Chondrocyte (in vitro differentiated cells): ENCODE measurements around the gene IGFBP2. TPM values are rescaled to one million over a fixed set of nuclear protein-coding genes. Genes with fewer than 3 reads are reported as not detected.

Source experiments
- DNase-seq: peaks from one replicate; pipeline ENCODE4 v3.0.0; 2021; ENCODE audit warnings: mixed read lengths, low spot score
- H3K27ac Mint-ChIP-seq: one replicate; pipeline ENCODE4 v1.8.0; 2021; ENCODE audit warnings: mild to moderate bottlenecking, moderate library complexity, mixed read lengths; ENCODE audit not compliant: unreplicated experiment
- H3K27me3 Mint-ChIP-seq: 2 replicates; pipeline ENCODE4 v1.8.0; 2021; ENCODE audit warnings: low read depth, mixed read lengths
- H3K36me3 Mint-ChIP-seq: 2 replicates; pipeline ENCODE4 v1.8.0; 2021; ENCODE audit warnings: low read depth, mixed read lengths
- H3K4me1 Mint-ChIP-seq: 2 replicates; pipeline ENCODE4 v1.8.0; 2021; ENCODE audit warnings: low read depth, mild to moderate bottlenecking, mixed read lengths
- H3K4me3 Mint-ChIP-seq: one replicate; pipeline ENCODE4 v1.8.0; 2021; ENCODE audit warnings: mild to moderate bottlenecking, moderate library complexity, mixed read lengths; ENCODE audit not compliant: unreplicated experiment
- H3K9me3 Mint-ChIP-seq: 2 replicates; pipeline ENCODE4 v1.8.0; 2021; ENCODE audit warnings: low read depth, mixed read lengths
- CTCF ChIP-seq: fragments of 200-600 bp; sonication (generic); IDR thresholded peaks from 2 replicates; pipeline ENCODE4 v1.5.0; 2021; ENCODE audit warnings: antibody characterized with exemption, mild to moderate bottlenecking, moderate library complexity
- total RNA-seq: library from RNA; stranded (reverse); gene quantifications from 3 replicates; pipeline ENCODE4 v1.2.1, GENCODE V29; 2021

IGFBP2 gene
- total RNA-seq, 1 donor from 2014 or later: 1,848 TPM

- H3K4me3 Mint-ChIP-seq: no peak overlapping the region
- no peak overlapping the region for H3K27ac Mint-ChIP-seq
- H3K9me3 Mint-ChIP-seq: no peaks in the 10 kb centered on the region
- no peak for DNase-seq
- H3K27me3 Mint-ChIP-seq: no peaks in the 10 kb centered on the region
- no peak for TF ChIP-seq CTCF
- peaks cover 41% of the 10 kb centered on the region for H3K36me3 Mint-ChIP-seq
- H3K4me1 Mint-ChIP-seq: peaks cover 56% of the 10 kb centered on the region
These were observed 27.3 kb downstream of the IGFBP2 start for GRCh38 chr2:216660496-216660895.

- no peak for TF ChIP-seq CTCF
- Mint-ChIP-seq H3K9me3 (no peaks in the 10 kb centered on the region), H3K27ac (no peak overlapping the region), H3K4me1 (peaks cover 57% of the 10 kb centered on the region), H3K4me3 (no peak overlapping the region), H3K27me3 (no peaks in the 10 kb centered on the region), H3K36me3 (peaks cover 41% of the 10 kb centered on the region)
- no peak for DNase-seq
These were observed 27.8 kb downstream of the IGFBP2 start for GRCh38 chr2:216661051-216661450.

GRCh38 chr2:216661639-216662375 lies 28.6 kb downstream of the IGFBP2 start:
- Mint-ChIP-seq H3K27me3 (no peaks in the 10 kb centered on the region), H3K4me1 (peaks cover 53% of the 10 kb centered on the region), H3K4me3 (no peak overlapping the region), H3K9me3 (no peaks in the 10 kb centered on the region), H3K27ac (peak overlapping the region; percentile 45), H3K36me3 (peaks cover 42% of the 10 kb centered on the region)
- TF ChIP-seq CTCF: peak; percentile 54
- DNase-seq: no peak

- Mint-ChIP-seq H3K36me3 (peaks cover 42% of the 10 kb centered on the region), H3K9me3 (no peaks in the 10 kb centered on the region), H3K27me3 (no peaks in the 10 kb centered on the region), H3K4me1 (peaks cover 42% of the 10 kb centered on the region), H3K4me3 (no peak overlapping the region), H3K27ac (no peak overlapping the region)
- DNase-seq: no peak
- no peak for TF ChIP-seq CTCF
These were observed 29.9 kb downstream of the IGFBP2 start for GRCh38 chr2:216663106-216663505.

- no peak for TF ChIP-seq CTCF
- H3K4me1 Mint-ChIP-seq: peaks cover 37% of the 10 kb centered on the region
- no peak overlapping the region for H3K27ac Mint-ChIP-seq
- DNase-seq: no peak
- H3K9me3 Mint-ChIP-seq: no peaks in the 10 kb centered on the region
- H3K27me3 Mint-ChIP-seq: no peaks in the 10 kb centered on the region
- peaks cover 43% of the 10 kb centered on the region for H3K36me3 Mint-ChIP-seq
- no peak overlapping the region for H3K4me3 Mint-ChIP-seq
These were observed 30.6 kb downstream of the IGFBP2 start for GRCh38 chr2:216663846-216664245.
